Activated T-cell treated with anti-CD3 and anti-CD28 coated beads, Interleukin-2, amount 50 U/mL, for 4 hours (primary cell): ENCODE results near the gene CD151. TPM values are rescaled to one million over a fixed set of nuclear protein-coding genes. Genes with fewer than 3 reads are reported as not detected.

Source experiments
- ATAC-seq, 2 donors: fragments of 200-7000 bp; cut with Tn5 transposase; one replicate each; pipeline ENCODE4 v1.10.0; 2021
- DNase-seq: peaks from one replicate; pipeline ENCODE4 v3.0.0-alpha.2; 2020
- H3K27me3 Mint-ChIP-seq: one replicate; pipeline ENCODE4 v1.8.0; 2021; ENCODE audit warnings: low read depth, mixed read lengths
- H3K36me3 Mint-ChIP-seq: one replicate; pipeline ENCODE4 v1.8.0; 2022; ENCODE audit warnings: mixed read lengths; ENCODE audit not compliant: insufficient read depth
- H3K4me1 Mint-ChIP-seq: one replicate; pipeline ENCODE4 v1.8.0; 2021; ENCODE audit warnings: low read depth, mixed read lengths
- H3K4me3 Mint-ChIP-seq: one replicate; pipeline ENCODE4 v1.8.0; 2021; ENCODE audit warnings: mild to moderate bottlenecking, moderate library complexity, mixed read lengths
- H3K9me3 Mint-ChIP-seq: one replicate; pipeline ENCODE4 v1.8.0; 2021; ENCODE audit warnings: mixed read lengths
- total RNA-seq, 3 donors: library from RNA; stranded (reverse); gene quantifications; one replicate each; pipeline ENCODE4 v1.2.1, GENCODE V29; 2021

CD151 gene
- total RNA-seq, 3 donors from 2014 or later: 33.5 to 39.2 (median 35.6) TPM

- Mint-ChIP-seq H3K27me3 (peaks cover 5% of the 10 kb centered on the region), H3K9me3 (no peaks in the 10 kb centered on the region), H3K4me1 (peaks cover 25% of the 10 kb centered on the region), H3K36me3 (no peaks in the 10 kb centered on the region), H3K4me3 (no peak overlapping the region)
- ATAC-seq: no peak
- DNase-seq: no peak
Observed at GRCh38 chr11:836700-837099, 3.9 kb downstream of the CD151 start.

GRCh38 chr11:837189-837989 lies 4.6 kb downstream of the CD151 start:
- Mint-ChIP-seq H3K4me1 (peaks cover 24% of the 10 kb centered on the region), H3K9me3 (no peaks in the 10 kb centered on the region), H3K27me3 (no peaks in the 10 kb centered on the region), H3K4me3 (no peak overlapping the region), H3K36me3 (no peaks in the 10 kb centered on the region)
- no peak for ATAC-seq
- DNase-seq: no peak

GRCh38 chr11:837990-838307 lies 5.2 kb downstream of the CD151 start:
- no peak overlapping the region for H3K4me3 Mint-ChIP-seq
- no peak for ATAC-seq
- H3K27me3 Mint-ChIP-seq: no peaks in the 10 kb centered on the region
- H3K9me3 Mint-ChIP-seq: no peaks in the 10 kb centered on the region
- no peak for DNase-seq
- no peaks in the 10 kb centered on the region for H3K36me3 Mint-ChIP-seq
- H3K4me1 Mint-ChIP-seq: peaks cover 24% of the 10 kb centered on the region

GRCh38 chr11:838441-839279 lies 5.9 kb downstream of the CD151 start:
- Mint-ChIP-seq H3K9me3 (no peaks in the 10 kb centered on the region), H3K36me3 (no peaks in the 10 kb centered on the region), H3K4me1 (peaks cover 27% of the 10 kb centered on the region), H3K4me3 (no peak overlapping the region), H3K27me3 (peaks cover 3% of the 10 kb centered on the region)
- DNase-seq (no peak), ATAC-seq (no peak)

GRCh38 chr11:839280-839623 lies 6.5 kb downstream of the CD151 start:
- ATAC-seq: no peak
- Mint-ChIP-seq H3K27me3 (peaks cover 3% of the 10 kb centered on the region), H3K9me3 (no peaks in the 10 kb centered on the region), H3K4me1 (peaks cover 27% of the 10 kb centered on the region), H3K4me3 (no peak overlapping the region), H3K36me3 (no peaks in the 10 kb centered on the region)
- DNase-seq: no peak

GRCh38 chr11:839875-840617 lies 7.3 kb downstream of the CD151 start:
- ATAC-seq (no peak), DNase-seq (no peak)

GRCh38 chr11:841981-842369 lies 9.2 kb downstream of the CD151 start:
- DNase-seq (no peak), ATAC-seq (peak; percentile 43 to 46)
- no peaks in the 10 kb centered on the region for H3K9me3 Mint-ChIP-seq
- peaks cover 5% of the 10 kb centered on the region for H3K27me3 Mint-ChIP-seq
- H3K36me3 Mint-ChIP-seq: no peaks in the 10 kb centered on the region
- peak overlapping the region; percentile 85 for H3K4me3 Mint-ChIP-seq
- H3K4me1 Mint-ChIP-seq: peaks cover 25% of the 10 kb centered on the region

More at GRCh38 chr11:839875-840617, 7.3 kb downstream of the CD151 start:
- peak overlapping the region; percentile 85 for H3K4me3 Mint-ChIP-seq
- no peaks in the 10 kb centered on the region for H3K9me3 Mint-ChIP-seq
- H3K36me3 Mint-ChIP-seq: no peaks in the 10 kb centered on the region
- H3K4me1 Mint-ChIP-seq: peaks cover 25% of the 10 kb centered on the region
- H3K27me3 Mint-ChIP-seq: peaks cover 3% of the 10 kb centered on the region

GRCh38 chr11:842370-843002 lies 9.7 kb downstream of the CD151 start, which contains the start of the genes POLR2L and TSPAN4:
Gene POLR2L, minus strand, starts transcription at chr11:842529. Its CDS starts 21 bp downstream, at chr11:842508.
Gene TSPAN4, plus strand, starts transcription at chr11:842852. Its CDS starts 7,453 bp downstream, at chr11:850305.
- DNase-seq: peak; percentile 83
- ATAC-seq: peak; percentile 81 to 84
- no peaks in the 10 kb centered on the region for H3K36me3 Mint-ChIP-seq
- no peaks in the 10 kb centered on the region for H3K9me3 Mint-ChIP-seq
- H3K27me3 Mint-ChIP-seq: peaks cover 5% of the 10 kb centered on the region
- H3K4me3 Mint-ChIP-seq: peak within 1 kb of the TSS; percentile 85
- H3K4me1 Mint-ChIP-seq: peaks cover 25% of the 10 kb centered on the region

- ATAC-seq (peak; percentile 17 to 21), DNase-seq (no peak)
- Mint-ChIP-seq H3K27me3 (peaks cover 5% of the 10 kb centered on the region), H3K4me1 (peaks cover 25% of the 10 kb centered on the region), H3K4me3 (peak overlapping the region; percentile 71), H3K36me3 (no peaks in the 10 kb centered on the region), H3K9me3 (no peaks in the 10 kb centered on the region)
Observed at GRCh38 chr11:843086-843734, 10.5 kb downstream of the CD151 start.

GRCh38 chr11:843818-844692 lies 11.3 kb downstream of the CD151 start:
- DNase-seq (no peak), ATAC-seq (no peak)
- Mint-ChIP-seq H3K4me1 (peaks cover 28% of the 10 kb centered on the region), H3K27me3 (peaks cover 10% of the 10 kb centered on the region), H3K9me3 (no peaks in the 10 kb centered on the region), H3K4me3 (peak overlapping the region; percentile 71), H3K36me3 (no peaks in the 10 kb centered on the region)

- no peak for ATAC-seq
- Mint-ChIP-seq H3K9me3 (no peaks in the 10 kb centered on the region), H3K4me1 (peaks cover 28% of the 10 kb centered on the region), H3K36me3 (no peaks in the 10 kb centered on the region), H3K27me3 (peaks cover 10% of the 10 kb centered on the region), H3K4me3 (no peak overlapping the region)
- DNase-seq: no peak
Observed at GRCh38 chr11:844693-845644, 12.2 kb downstream of the CD151 start.

- DNase-seq (no peak), ATAC-seq (no peak)
- H3K4me1 Mint-ChIP-seq: peaks cover 18% of the 10 kb centered on the region
- peaks cover 10% of the 10 kb centered on the region for H3K27me3 Mint-ChIP-seq
- no peak overlapping the region for H3K4me3 Mint-ChIP-seq
- H3K9me3 Mint-ChIP-seq: no peaks in the 10 kb centered on the region
- H3K36me3 Mint-ChIP-seq: no peaks in the 10 kb centered on the region
Observed at GRCh38 chr11:845872-846495, 13.2 kb downstream of the CD151 start.
